ENCODE data around the gene LHB.

Gene LHB

DNA sequence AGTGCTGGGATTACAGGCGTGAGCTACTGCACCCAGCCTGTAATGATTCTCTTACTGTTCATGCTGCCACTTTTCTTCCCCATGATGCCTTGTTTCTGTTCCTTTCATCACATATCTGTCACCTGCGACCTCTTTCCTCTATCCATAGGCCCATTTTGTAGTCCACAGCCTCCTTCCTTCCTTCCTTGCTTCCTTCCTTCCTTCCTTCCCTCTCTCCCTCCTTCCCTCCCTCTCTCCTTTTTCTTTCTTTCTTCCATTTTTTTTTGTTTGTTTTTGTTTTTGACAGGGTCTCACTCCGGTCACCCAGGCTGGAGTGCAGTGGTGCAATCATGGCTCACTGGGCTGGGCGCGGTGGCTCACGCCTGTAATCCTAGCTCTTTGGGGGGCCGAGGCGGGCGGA, 28.0 kb downstream of the LHB start:
- DNase-seq (ENCODE audit: extremely low read depth, low read depth): no peak
- H3K4me3 ChIP-seq (replicated peaks; ENCODE audit: low read depth, low read length): no peak overlapping the region
- TF ChIP-seq CTCF (IDR thresholded peaks at IDR 0.05; ENCODE audit: low read depth, low read length, missing control alignments): no peak

DNA sequence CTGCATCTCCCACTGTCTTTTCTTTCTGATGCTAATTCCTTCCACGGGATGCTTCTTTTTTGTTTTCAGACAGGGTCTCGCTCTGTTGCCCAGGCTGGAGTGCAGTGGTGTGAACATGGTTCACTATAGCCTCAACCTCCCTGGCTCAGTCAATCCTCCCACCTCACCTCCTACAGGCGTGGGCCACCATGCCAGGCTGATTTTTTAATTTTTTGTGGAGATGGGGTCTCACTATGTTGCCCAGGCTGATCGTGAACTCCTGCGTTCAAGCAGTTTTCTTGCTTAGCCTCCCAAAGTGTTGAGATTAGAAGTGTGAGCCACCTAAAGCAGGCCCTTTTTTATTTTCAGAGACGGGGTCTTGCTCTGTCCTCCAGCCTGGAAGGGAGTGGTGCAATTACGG, 28.6 kb downstream of the LHB start:
- TF ChIP-seq CTCF (IDR thresholded peaks at IDR 0.05; ENCODE audit: low read depth, low read length, missing control alignments): no peak
- no peak overlapping the region for H3K4me3 ChIP-seq (replicated peaks; ENCODE audit: low read depth, low read length)
- DNase-seq (ENCODE audit: extremely low read depth, low read depth): no peak

DNA sequence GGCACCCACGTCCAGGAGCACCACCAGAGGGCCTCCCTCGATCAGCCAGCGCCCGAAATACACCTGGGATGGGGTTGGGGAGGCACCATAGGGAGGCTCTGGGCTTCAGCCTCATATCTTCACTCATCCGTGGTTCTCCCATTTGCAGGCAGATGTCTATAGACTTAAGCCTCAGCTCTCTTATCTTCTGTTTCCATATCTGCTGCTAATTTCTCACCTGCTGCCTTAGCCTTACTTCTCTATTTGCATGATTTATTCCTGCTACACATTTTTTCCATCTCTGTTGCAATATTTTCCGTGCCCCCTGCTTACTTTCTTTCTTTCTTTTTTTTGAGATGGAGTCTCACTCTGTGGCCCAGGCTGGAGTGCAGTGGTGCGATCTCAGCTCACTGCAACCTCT, 29.6 kb downstream of the LHB start:
- no peak for DNase-seq (ENCODE audit: extremely low read depth, low read depth)
- no peak overlapping the region for H3K4me3 ChIP-seq (replicated peaks; ENCODE audit: low read depth, low read length)
- no peak for TF ChIP-seq CTCF (IDR thresholded peaks at IDR 0.05; ENCODE audit: low read depth, low read length, missing control alignments)

- no peak for DNase-seq (ENCODE audit: extremely low read depth, low read depth)
- no peak for TF ChIP-seq CTCF (IDR thresholded peaks at IDR 0.05; ENCODE audit: low read depth, low read length, missing control alignments)
- H3K4me3 ChIP-seq (replicated peaks; ENCODE audit: low read depth, low read length): no peak overlapping the region
These were observed 30.7 kb downstream of the LHB start for GRCh38 chr19:48986211-48986610.

GRCh38 chr19:48985711-48986110, 31.2 kb downstream of the LHB start:
- no peak for DNase-seq (ENCODE audit: extremely low read depth, low read depth)
- H3K4me3 ChIP-seq (replicated peaks; ENCODE audit: low read depth, low read length): no peak overlapping the region
- no peak for TF ChIP-seq CTCF (IDR thresholded peaks at IDR 0.05; ENCODE audit: low read depth, low read length, missing control alignments)

DNA sequence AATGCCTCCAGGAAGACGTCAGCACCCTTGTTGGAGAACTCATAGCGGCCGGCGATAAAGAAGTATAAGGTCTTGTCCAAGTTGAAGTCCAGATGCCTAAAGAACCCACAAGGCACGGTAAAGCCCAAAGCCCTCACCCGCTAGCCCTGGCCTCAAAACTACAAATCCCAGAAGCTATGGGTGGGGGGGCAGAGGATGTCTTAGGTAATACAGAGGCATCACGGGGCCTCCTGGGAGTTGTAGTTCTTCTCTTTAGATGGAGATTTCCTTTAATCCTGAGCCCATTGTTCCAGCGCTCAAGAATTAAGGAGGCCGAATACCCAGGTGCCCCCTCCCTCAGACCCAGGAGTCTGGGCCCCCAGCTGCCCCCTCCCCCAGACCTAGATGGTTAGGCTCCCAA, 34.6 kb downstream of the LHB start:
- no peak for DNase-seq (ENCODE audit: extremely low read depth, low read depth)
- TF ChIP-seq CTCF (IDR thresholded peaks at IDR 0.05; ENCODE audit: low read depth, low read length, missing control alignments): no peak
- H3K4me3 ChIP-seq (replicated peaks; ENCODE audit: low read depth, low read length): no peak overlapping the region

GRCh38 chr19:48977061-48977460, 39.8 kb downstream of the LHB start:
- no peak for DNase-seq (ENCODE audit: extremely low read depth, low read depth)
- no peak overlapping the region for H3K4me3 ChIP-seq (replicated peaks; ENCODE audit: low read depth, low read length)
- TF ChIP-seq CTCF (IDR thresholded peaks at IDR 0.05; ENCODE audit: low read depth, low read length, missing control alignments): no peak
